ENCODE measurements around the gene SLC25A13.

The SLC25A13 gene

DNA sequence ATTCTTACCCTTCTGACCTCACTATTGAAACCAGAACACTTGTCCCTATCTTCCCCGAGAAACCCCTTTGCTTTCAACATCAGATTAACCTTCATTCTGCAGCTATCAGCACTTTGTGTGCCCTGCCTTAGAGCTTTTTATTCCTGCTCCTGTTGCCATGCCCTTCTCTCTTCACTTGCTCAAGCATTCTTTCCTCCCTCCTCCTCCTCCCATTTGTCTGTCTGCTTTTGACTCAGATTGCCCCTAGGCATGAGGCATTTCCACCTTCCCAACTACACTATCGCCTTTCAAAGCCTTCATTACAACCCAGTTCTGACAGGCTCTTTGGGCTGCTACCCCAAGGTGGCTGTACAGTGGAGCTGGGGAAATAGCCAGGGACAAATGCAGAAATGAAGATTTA lies 143.3 kb downstream of the SLC25A13 start:
- TF ChIP-seq ESRRG (CRISPR knock-in tag; IDR thresholded peaks at IDR 0.05) = no peak
- TF ChIP-seq CSDC2 (CRISPR knock-in tag; IDR thresholded peaks at IDR 0.05) = no peak
- TF ChIP-seq TOX (CRISPR knock-in tag; IDR thresholded peaks at IDR 0.05; ENCODE audit: borderline replicate concordance) = no peak
- TF ChIP-seq, protein P1, sequence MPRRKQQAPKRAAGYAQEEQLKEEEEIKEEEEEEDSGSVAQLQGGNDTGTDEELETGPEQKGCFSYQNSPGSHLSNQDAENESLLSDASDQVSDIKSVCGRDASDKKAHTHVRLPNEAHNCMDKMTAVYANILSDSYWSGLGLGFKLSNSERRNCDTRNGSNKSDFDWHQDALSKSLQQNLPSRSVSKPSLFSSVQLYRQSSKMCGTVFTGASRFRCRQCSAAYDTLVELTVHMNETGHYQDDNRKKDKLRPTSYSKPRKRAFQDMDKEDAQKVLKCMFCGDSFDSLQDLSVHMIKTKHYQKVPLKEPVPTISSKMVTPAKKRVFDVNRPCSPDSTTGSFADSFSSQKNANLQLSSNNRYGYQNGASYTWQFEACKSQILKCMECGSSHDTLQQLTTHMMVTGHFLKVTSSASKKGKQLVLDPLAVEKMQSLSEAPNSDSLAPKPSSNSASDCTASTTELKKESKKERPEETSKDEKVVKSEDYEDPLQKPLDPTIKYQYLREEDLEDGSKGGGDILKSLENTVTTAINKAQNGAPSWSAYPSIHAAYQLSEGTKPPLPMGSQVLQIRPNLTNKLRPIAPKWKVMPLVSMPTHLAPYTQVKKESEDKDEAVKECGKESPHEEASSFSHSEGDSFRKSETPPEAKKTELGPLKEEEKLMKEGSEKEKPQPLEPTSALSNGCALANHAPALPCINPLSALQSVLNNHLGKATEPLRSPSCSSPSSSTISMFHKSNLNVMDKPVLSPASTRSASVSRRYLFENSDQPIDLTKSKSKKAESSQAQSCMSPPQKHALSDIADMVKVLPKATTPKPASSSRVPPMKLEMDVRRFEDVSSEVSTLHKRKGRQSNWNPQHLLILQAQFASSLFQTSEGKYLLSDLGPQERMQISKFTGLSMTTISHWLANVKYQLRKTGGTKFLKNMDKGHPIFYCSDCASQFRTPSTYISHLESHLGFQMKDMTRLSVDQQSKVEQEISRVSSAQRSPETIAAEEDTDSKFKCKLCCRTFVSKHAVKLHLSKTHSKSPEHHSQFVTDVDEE (CRISPR knock-in tag; IDR thresholded peaks at IDR 0.05) = no peak
- no peak for TF ChIP-seq BACH2 (CRISPR knock-in tag; IDR thresholded peaks at IDR 0.05; ENCODE audit: borderline replicate concordance)
- TF ChIP-seq OSR1 (CRISPR knock-in tag; IDR thresholded peaks at IDR 0.05) = no peak
- no peak; the same call in 1 of the 3 replicates for ATAC-seq

DNA sequence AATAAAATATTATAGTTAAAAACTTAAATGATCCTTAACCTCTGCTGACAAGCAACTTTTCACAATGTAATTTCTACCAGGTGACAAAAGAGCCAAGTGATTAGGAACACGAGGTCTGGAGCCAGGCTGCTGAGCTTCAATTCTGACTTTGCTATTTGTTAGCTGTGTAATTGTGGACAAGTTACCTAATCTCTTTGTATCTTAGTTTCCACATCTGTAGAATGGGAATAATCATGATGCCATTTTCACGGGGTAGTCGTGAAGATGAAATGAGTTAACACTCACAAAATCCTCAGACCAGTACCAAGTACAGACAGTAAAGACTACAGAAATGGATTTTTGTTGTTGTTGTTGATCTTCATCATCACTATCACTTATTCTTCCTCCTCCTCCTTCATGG lies 144.5 kb downstream of the SLC25A13 start:
- no peak for ATAC-seq
- TF ChIP-seq, protein P1 (CRISPR knock-in tag; IDR thresholded peaks at IDR 0.05) = no peak
- no peak for TF ChIP-seq SNAI2 (CRISPR knock-in tag; IDR thresholded peaks at IDR 0.05)
- no peak for TF ChIP-seq ZNF70 (CRISPR knock-in tag; IDR thresholded peaks at IDR 0.05)
- TF ChIP-seq PPARA (CRISPR knock-in tag; IDR thresholded peaks at IDR 0.05; ENCODE audit: borderline replicate concordance) = no peak
- TF ChIP-seq GLIS3 (CRISPR knock-in tag; IDR thresholded peaks at IDR 0.05) = no peak
- no peak for TF ChIP-seq ZNF565 (CRISPR knock-in tag; conservative IDR thresholded peaks at IDR 0.05; ENCODE audit: low read depth)
- TF ChIP-seq TOX (CRISPR knock-in tag; IDR thresholded peaks at IDR 0.05; ENCODE audit: borderline replicate concordance) = no peak
- no peak for TF ChIP-seq ISL1 (CRISPR knock-in tag; IDR thresholded peaks at IDR 0.05)
- TF ChIP-seq, protein P2, sequence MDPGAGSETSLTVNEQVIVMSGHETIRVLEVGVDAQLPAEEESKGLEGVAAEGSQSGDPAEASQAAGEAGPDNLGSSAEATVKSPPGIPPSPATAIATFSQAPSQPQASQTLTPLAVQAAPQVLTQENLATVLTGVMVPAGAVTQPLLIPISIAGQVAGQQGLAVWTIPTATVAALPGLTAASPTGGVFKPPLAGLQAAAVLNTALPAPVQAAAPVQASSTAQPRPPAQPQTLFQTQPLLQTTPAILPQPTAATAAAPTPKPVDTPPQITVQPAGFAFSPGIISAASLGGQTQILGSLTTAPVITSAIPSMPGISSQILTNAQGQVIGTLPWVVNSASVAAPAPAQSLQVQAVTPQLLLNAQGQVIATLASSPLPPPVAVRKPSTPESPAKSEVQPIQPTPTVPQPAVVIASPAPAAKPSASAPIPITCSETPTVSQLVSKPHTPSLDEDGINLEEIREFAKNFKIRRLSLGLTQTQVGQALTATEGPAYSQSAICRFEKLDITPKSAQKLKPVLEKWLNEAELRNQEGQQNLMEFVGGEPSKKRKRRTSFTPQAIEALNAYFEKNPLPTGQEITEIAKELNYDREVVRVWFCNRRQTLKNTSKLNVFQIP (CRISPR knock-in tag; IDR thresholded peaks at IDR 0.05; ENCODE audit: borderline replicate concordance, low read depth) = no peak
- TF ChIP-seq, protein P3, sequence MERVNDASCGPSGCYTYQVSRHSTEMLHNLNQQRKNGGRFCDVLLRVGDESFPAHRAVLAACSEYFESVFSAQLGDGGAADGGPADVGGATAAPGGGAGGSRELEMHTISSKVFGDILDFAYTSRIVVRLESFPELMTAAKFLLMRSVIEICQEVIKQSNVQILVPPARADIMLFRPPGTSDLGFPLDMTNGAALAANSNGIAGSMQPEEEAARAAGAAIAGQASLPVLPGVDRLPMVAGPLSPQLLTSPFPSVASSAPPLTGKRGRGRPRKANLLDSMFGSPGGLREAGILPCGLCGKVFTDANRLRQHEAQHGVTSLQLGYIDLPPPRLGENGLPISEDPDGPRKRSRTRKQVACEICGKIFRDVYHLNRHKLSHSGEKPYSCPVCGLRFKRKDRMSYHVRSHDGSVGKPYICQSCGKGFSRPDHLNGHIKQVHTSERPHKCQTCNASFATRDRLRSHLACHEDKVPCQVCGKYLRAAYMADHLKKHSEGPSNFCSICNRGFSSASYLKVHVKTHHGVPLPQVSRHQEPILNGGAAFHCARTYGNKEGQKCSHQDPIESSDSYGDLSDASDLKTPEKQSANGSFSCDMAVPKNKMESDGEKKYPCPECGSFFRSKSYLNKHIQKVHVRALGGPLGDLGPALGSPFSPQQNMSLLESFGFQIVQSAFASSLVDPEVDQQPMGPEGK (CRISPR knock-in tag; IDR thresholded peaks at IDR 0.05; ENCODE audit: borderline replicate concordance) = no peak
- no peak for TF ChIP-seq TCF4 (CRISPR knock-in tag; IDR thresholded peaks at IDR 0.05; ENCODE audit: borderline replicate concordance)
- TF ChIP-seq ZNF8 (CRISPR knock-in tag; IDR thresholded peaks at IDR 0.05) = no peak
- no peak for TF ChIP-seq ESRRG (CRISPR knock-in tag; IDR thresholded peaks at IDR 0.05)
- no peak for TF ChIP-seq BACH2 (CRISPR knock-in tag; IDR thresholded peaks at IDR 0.05; ENCODE audit: borderline replicate concordance)
- no peak for TF ChIP-seq ZFP3 (CRISPR knock-in tag; IDR thresholded peaks at IDR 0.05)
- TF ChIP-seq ZC3H10 (CRISPR knock-in tag; IDR thresholded peaks at IDR 0.05) = no peak
- TF ChIP-seq, protein P4, sequence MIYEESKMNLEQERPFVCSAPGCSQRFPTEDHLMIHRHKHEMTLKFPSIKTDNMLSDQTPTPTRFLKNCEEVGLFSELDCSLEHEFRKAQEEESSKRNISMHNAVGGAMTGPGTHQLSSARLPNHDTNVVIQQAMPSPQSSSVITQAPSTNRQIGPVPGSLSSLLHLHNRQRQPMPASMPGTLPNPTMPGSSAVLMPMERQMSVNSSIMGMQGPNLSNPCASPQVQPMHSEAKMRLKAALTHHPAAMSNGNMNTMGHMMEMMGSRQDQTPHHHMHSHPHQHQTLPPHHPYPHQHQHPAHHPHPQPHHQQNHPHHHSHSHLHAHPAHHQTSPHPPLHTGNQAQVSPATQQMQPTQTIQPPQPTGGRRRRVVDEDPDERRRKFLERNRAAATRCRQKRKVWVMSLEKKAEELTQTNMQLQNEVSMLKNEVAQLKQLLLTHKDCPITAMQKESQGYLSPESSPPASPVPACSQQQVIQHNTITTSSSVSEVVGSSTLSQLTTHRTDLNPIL (CRISPR knock-in tag; IDR thresholded peaks at IDR 0.05; ENCODE audit: low read depth) = no peak
- TF ChIP-seq, protein P5, sequence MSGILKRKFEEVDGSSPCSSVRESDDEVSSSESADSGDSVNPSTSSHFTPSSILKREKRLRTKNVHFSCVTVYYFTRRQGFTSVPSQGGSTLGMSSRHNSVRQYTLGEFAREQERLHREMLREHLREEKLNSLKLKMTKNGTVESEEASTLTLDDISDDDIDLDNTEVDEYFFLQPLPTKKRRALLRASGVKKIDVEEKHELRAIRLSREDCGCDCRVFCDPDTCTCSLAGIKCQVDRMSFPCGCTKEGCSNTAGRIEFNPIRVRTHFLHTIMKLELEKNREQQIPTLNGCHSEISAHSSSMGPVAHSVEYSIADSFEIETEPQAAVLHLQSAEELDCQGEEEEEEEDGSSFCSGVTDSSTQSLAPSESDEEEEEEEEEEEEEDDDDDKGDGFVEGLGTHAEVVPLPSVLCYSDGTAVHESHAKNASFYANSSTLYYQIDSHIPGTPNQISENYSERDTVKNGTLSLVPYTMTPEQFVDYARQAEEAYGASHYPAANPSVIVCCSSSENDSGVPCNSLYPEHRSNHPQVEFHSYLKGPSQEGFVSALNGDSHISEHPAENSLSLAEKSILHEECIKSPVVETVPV (CRISPR knock-in tag; IDR thresholded peaks at IDR 0.05) = no peak
- TF ChIP-seq ARNTL (CRISPR knock-in tag; IDR thresholded peaks at IDR 0.05; ENCODE audit: borderline replicate concordance, low read depth) = no peak
- no peak for TF ChIP-seq OSR1 (CRISPR knock-in tag; IDR thresholded peaks at IDR 0.05)

Measured in SK-N-SH treated with all-trans-retinoic acid at 6 μM for 48 hours (cell line).